ENCODE results near the gene MBNL2.

- TF ChIP-seq CTCF (IDR thresholded peaks at IDR 0.05) = no peak
- no peak for TF ChIP-seq POLR2A (IDR thresholded peaks at IDR 0.05)
Measured at GRCh38 chr13:97274829-97275649, 52.9 kb downstream of the MBNL2 start.
